Activated T-helper 17 cell treated with anti-CD3 and anti-CD28 coated beads, Interleukin-2, amount 50 U/mL, for 72 hours (primary cell): ENCODE results near the gene MCF2L. TPM values are rescaled to one million over a fixed set of nuclear protein-coding genes. Genes with fewer than 3 reads are reported as not detected.

Experiments
- ATAC-seq: fragments of 150-1000 bp; cut with Tn5 transposase; replicated peaks from 2 replicates; pipeline ENCODE4 v1.10.0; 2021; ENCODE audit warnings: mild to moderate bottlenecking, moderate library complexity
- H3K27ac Mint-ChIP-seq: one replicate; pipeline ENCODE4 v1.8.0; 2022; ENCODE audit warnings: mixed read lengths
- H3K27me3 Mint-ChIP-seq: one replicate; pipeline ENCODE4 v1.8.0; 2022; ENCODE audit warnings: mixed read lengths
- H3K36me3 Mint-ChIP-seq: one replicate; pipeline ENCODE4 v1.8.0; 2022; ENCODE audit warnings: low read depth, mild to moderate bottlenecking, mixed read lengths
- H3K4me1 Mint-ChIP-seq: one replicate; pipeline ENCODE4 v1.8.0; 2022; ENCODE audit warnings: mixed read lengths
- H3K4me3 Mint-ChIP-seq: one replicate; pipeline ENCODE4 v1.8.0; 2022; ENCODE audit warnings: mild to moderate bottlenecking, mixed read lengths
- H3K9me3 Mint-ChIP-seq: one replicate; pipeline ENCODE4 v1.8.0; 2022; ENCODE audit warnings: mixed read lengths
- total RNA-seq, 2 donors: library from RNA; stranded (reverse); gene quantifications; one replicate each; pipeline ENCODE4 v1.2.3, GENCODE V29; 2022

Gene MCF2L
- total RNA-seq, 2 donors from 2014 or later, result 2.0 to 3.0 TPM

GRCh38 chr13:113040597-113041292 lies 71.7 kb downstream of the MCF2L start:
- H3K9me3 Mint-ChIP-seq, result no peaks in the 10 kb centered on the region
- no peak overlapping the region for H3K4me3 Mint-ChIP-seq
- H3K27me3 Mint-ChIP-seq, result no peaks in the 10 kb centered on the region
- no peak for ATAC-seq
- no peak overlapping the region for H3K27ac Mint-ChIP-seq
- H3K36me3 Mint-ChIP-seq, result no peaks in the 10 kb centered on the region
- no peaks in the 10 kb centered on the region for H3K4me1 Mint-ChIP-seq

DNA sequence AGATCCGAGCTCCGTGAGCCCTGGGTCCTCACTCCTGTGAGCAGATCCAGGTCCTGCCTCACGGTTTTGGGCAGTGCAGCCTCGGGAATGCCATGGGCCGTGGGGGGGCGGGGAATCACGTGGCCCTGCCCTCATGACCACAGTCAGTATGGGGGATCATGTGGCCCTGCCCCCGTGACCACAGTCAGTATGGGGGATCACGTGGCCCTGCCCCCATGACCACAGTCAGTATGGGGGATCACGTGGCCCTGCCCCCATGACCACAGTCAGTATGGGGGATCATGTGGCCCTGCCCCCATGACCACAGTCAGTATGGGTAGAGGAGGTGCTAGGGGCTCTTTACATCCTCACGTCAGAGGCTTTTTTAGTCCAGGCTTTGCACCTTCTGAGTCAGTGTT lies 72.3 kb downstream of the MCF2L start:
- no peak for ATAC-seq
- Mint-ChIP-seq H3K4me1 (no peaks in the 10 kb centered on the region), H3K36me3 (no peaks in the 10 kb centered on the region), H3K27ac (no peak overlapping the region), H3K27me3 (no peaks in the 10 kb centered on the region), H3K4me3 (no peak overlapping the region), H3K9me3 (no peaks in the 10 kb centered on the region)

DNA sequence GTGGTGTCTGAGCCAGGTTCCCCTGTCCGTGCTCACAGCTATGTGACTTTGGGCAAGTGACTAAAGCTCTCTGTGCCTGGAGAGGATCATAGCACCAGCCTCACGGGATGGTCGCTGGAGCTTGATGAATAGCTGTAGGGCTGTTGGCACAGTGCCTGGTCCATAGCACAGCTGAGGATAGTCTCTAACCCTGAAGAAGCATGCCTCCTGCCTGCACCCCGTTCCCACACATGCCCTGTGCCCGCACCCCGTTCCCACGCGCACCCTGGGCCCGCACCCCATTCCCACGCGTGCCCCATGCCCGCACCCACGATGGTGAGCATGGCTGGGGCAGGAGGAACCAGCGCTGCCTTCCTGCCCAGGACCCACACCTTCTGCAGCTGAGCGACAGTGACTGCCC lies 72.9 kb downstream of the MCF2L start:
- Mint-ChIP-seq H3K9me3 (no peaks in the 10 kb centered on the region), H3K4me3 (no peak overlapping the region), H3K4me1 (no peaks in the 10 kb centered on the region), H3K27me3 (no peaks in the 10 kb centered on the region), H3K36me3 (no peaks in the 10 kb centered on the region), H3K27ac (no peak overlapping the region)
- ATAC-seq, result no peak

DNA sequence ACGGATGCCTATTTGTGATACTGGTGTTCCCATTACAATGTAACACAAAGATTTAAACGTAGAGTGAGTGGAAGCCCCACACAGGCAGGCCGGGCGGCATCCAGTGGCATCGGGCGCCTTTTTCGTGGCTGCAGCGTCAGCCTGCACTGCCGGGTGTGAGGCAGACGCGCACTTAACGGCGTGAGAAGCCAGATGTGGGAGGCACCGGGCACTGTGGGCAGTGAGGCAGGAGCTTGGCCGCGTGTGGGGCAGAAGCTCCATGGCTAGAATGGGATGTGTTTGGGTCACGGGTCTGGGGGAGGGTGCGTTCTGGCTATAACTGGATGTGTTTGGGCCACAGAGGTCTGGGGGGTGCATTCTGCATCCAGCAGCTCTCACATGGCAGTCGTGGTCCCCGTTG lies 73.4 kb downstream of the MCF2L start:
- ATAC-seq, result no peak
- H3K4me3 Mint-ChIP-seq, result no peak overlapping the region
- no peak overlapping the region for H3K27ac Mint-ChIP-seq

GRCh38 chr13:113043001-113043630 lies 74.1 kb downstream of the MCF2L start:
- no peak for ATAC-seq
- Mint-ChIP-seq H3K27me3 (no peaks in the 10 kb centered on the region), H3K36me3 (no peaks in the 10 kb centered on the region), H3K9me3 (no peaks in the 10 kb centered on the region), H3K4me3 (no peak overlapping the region), H3K27ac (no peak overlapping the region), H3K4me1 (no peaks in the 10 kb centered on the region)

More for the DNA sequence above, 73.4 kb downstream of the MCF2L start:
- Mint-ChIP-seq H3K9me3 (no peaks in the 10 kb centered on the region), H3K4me1 (no peaks in the 10 kb centered on the region), H3K27me3 (no peaks in the 10 kb centered on the region), H3K36me3 (no peaks in the 10 kb centered on the region)

GRCh38 chr13:113043931-113044330 lies 74.9 kb downstream of the MCF2L start:
- H3K4me3 Mint-ChIP-seq, result no peak overlapping the region
- H3K36me3 Mint-ChIP-seq, result no peaks in the 10 kb centered on the region
- no peak overlapping the region for H3K27ac Mint-ChIP-seq
- H3K27me3 Mint-ChIP-seq, result no peaks in the 10 kb centered on the region
- H3K9me3 Mint-ChIP-seq, result no peaks in the 10 kb centered on the region
- no peak for ATAC-seq
- no peaks in the 10 kb centered on the region for H3K4me1 Mint-ChIP-seq

GRCh38 chr13:113044391-113045114 lies 75.5 kb downstream of the MCF2L start:
- no peak for ATAC-seq
- Mint-ChIP-seq H3K36me3 (no peaks in the 10 kb centered on the region), H3K4me1 (no peaks in the 10 kb centered on the region), H3K9me3 (no peaks in the 10 kb centered on the region), H3K4me3 (no peak overlapping the region), H3K27ac (no peak overlapping the region), H3K27me3 (no peaks in the 10 kb centered on the region)

DNA sequence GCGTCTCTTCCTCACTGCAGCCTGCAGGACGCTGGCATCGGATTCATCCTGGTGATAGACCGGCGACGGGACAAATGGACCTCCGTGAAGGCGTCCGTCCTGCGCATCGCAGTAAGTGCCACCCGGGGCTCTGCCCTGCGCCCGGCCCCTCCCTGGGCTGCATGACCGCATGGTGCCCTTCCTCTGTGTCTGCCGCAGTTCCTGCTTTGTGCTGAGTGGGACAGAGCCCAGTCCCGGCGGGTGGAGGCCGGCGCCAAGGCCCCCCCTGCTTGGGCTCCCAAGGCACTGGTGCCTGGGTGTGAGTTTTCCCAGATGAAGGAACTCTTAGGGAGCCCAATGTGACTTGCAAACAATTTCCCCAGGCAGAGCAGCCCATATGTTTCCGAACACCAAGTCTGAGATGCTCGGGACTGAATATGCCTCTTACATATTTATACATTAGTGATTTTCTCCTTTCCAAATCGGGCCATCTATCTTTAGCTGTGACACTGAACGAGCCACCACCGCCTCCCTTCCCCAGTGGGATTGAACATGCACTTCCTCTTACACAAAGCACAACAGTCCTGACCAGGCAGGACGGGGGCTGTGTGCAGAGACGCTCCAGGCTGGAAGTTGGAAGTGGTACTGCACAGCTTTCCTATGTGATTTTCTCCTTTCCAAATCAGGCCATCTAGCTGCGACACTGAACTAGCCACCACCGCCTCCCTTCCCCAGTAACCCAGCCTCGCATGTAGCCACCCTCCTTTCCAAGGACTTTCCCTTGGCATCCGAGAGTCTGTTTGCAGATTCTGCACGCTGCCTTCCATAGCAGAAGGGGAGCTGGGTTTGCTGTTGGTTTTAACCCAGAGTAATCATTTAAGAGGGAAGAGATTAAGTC lies 76.5 kb downstream of the MCF2L start:
- no peak overlapping the region for H3K4me3 Mint-ChIP-seq
- no peaks in the 10 kb centered on the region for H3K36me3 Mint-ChIP-seq
- no peaks in the 10 kb centered on the region for H3K9me3 Mint-ChIP-seq
- no peaks in the 10 kb centered on the region for H3K27me3 Mint-ChIP-seq
- H3K4me1 Mint-ChIP-seq, result peaks cover 5% of the 10 kb centered on the region
- no peak overlapping the region for H3K27ac Mint-ChIP-seq
- ATAC-seq, result no peak

GRCh38 chr13:113046128-113046882 lies 77.3 kb downstream of the MCF2L start:
- Mint-ChIP-seq H3K27me3 (no peaks in the 10 kb centered on the region), H3K9me3 (no peaks in the 10 kb centered on the region), H3K4me1 (peaks cover 5% of the 10 kb centered on the region), H3K27ac (no peak overlapping the region), H3K36me3 (no peaks in the 10 kb centered on the region), H3K4me3 (no peak overlapping the region)
- no peak for ATAC-seq

DNA sequence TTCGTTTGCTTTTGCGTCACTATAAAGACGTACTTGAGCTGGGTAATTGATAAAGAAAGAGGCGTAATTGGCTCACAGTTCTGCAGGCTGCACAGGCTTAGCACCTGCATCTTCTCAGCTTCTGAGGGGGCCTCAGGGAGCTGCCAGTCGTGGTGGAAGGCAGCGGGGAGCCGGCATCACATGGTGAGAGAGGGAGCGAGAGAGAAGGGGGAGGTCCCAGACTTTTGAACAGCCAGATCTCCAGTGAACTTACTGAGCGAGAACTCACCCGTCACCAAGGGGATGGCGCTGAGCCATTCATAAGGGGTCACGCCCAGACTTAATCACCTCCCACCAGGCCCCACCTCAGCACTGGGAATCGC lies 77.8 kb downstream of the MCF2L start:
- Mint-ChIP-seq H3K36me3 (no peaks in the 10 kb centered on the region), H3K9me3 (no peaks in the 10 kb centered on the region), H3K4me3 (no peak overlapping the region), H3K4me1 (peaks cover 5% of the 10 kb centered on the region), H3K27me3 (no peaks in the 10 kb centered on the region), H3K27ac (no peak overlapping the region)
- ATAC-seq, result no peak

- no peaks in the 10 kb centered on the region for H3K36me3 Mint-ChIP-seq
- H3K27me3 Mint-ChIP-seq, result no peaks in the 10 kb centered on the region
- no peak overlapping the region for H3K4me3 Mint-ChIP-seq
- no peaks in the 10 kb centered on the region for H3K9me3 Mint-ChIP-seq
- H3K27ac Mint-ChIP-seq, result no peak overlapping the region
- no peak for ATAC-seq
- H3K4me1 Mint-ChIP-seq, result peaks cover 5% of the 10 kb centered on the region
Measured at GRCh38 chr13:113047587-113047986, 78.6 kb downstream of the MCF2L start.

- H3K4me3 Mint-ChIP-seq, result no peak overlapping the region
- ATAC-seq, result no peak
- no peaks in the 10 kb centered on the region for H3K36me3 Mint-ChIP-seq
- H3K9me3 Mint-ChIP-seq, result no peaks in the 10 kb centered on the region
- no peaks in the 10 kb centered on the region for H3K27me3 Mint-ChIP-seq
- no peak overlapping the region for H3K27ac Mint-ChIP-seq
- peaks cover 5% of the 10 kb centered on the region for H3K4me1 Mint-ChIP-seq
Measured at GRCh38 chr13:113048766-113049165, 79.8 kb downstream of the MCF2L start.

DNA sequence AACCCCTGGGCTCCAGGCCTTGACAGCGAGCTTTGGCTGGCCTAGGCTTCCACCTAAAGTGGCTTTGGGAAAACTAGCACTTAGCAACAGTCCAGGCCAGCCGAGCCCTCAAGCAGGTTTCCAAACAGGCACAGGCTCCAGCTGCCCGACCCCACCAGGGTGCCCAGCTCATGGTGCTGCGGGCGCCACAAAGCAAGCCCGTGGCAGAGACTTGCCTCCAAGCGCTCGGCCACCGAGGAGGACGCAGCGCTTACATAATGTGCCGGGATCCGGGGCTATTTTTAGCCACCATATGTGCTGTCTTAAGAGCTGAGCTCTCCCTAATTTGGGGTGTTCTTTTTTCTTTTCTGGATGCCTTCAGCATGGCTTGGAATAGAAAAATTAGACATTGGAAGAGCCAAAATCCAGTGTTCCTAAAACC lies 80.5 kb downstream of the MCF2L start:
- Mint-ChIP-seq H3K36me3 (no peaks in the 10 kb centered on the region), H3K27ac (no peak overlapping the region), H3K4me3 (no peak overlapping the region), H3K9me3 (no peaks in the 10 kb centered on the region), H3K4me1 (peaks cover 5% of the 10 kb centered on the region), H3K27me3 (no peaks in the 10 kb centered on the region)
- no peak for ATAC-seq

- Mint-ChIP-seq H3K4me1 (peaks cover 5% of the 10 kb centered on the region), H3K9me3 (no peaks in the 10 kb centered on the region), H3K27me3 (no peaks in the 10 kb centered on the region), H3K27ac (no peak overlapping the region), H3K4me3 (no peak overlapping the region), H3K36me3 (no peaks in the 10 kb centered on the region)
- no peak for ATAC-seq
Measured at GRCh38 chr13:113049981-113050380, 81.0 kb downstream of the MCF2L start.
